HG02970 (cell line): ENCODE data around the gene NUP54.

ENCODE experiments used
- ATAC-seq: cut with Tn5 transposase; IDR thresholded peaks from one replicate; pipeline ENCODE4 v1.9.1; 2021; ENCODE audit warnings: mild to moderate bottlenecking, moderate library complexity, moderate number of reproducible peaks; ENCODE audit not compliant: unreplicated experiment, low FRiP score

The NUP54 gene

DNA sequence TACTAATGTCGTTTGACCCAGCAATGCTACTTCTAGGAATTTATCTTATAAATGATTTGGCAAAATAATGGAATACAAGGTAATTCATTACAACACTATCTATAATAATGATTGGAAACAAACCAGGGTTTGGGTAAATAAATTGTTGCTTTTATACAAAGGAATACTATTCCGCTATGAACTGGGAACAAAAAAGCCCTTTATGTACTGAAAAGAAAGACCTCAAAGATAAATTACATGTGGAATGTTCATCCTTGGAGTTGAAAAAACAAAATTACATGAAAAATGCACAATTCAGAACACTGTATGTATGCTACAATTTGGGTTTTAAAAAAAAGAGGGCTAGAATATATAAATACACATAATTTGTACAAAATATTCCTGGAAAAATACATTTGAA is 5.2 kb upstream of the NUP54 start:
- no peak for ATAC-seq

DNA sequence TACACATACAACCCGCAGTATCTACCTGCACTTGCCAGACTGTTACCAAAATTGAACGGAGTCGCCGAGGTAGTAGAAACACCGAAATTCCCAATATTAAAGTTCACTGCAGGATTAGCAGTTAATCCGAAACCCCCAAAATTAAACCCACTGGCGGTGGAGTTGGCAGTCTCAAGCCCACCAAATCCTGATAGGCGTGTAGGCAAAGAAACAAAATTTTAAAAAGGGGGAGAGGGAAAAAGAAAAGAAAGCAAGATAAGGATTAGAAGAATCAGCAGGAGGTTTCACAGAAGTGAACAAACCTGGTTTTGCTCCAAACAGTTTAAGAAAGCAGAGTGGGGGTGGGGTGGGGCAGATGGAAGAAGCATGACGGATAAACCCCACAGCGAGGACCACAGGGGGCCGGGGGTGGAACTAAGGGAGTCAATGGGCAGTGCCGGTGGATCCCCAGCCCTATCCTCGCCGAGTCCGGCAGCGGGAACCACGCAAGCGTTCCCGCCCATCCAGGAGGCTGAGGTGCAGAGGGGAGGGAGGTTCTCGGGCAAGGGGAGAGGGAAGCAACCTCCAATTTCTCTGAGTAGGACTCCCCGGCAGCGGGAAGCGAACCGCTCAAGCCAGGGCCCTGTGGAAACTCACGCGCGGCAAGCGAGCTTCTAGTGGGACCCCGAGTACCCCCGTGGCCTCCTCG is 599 bp downstream of the NUP54 start:
- ATAC-seq: peak; percentile 24

DNA sequence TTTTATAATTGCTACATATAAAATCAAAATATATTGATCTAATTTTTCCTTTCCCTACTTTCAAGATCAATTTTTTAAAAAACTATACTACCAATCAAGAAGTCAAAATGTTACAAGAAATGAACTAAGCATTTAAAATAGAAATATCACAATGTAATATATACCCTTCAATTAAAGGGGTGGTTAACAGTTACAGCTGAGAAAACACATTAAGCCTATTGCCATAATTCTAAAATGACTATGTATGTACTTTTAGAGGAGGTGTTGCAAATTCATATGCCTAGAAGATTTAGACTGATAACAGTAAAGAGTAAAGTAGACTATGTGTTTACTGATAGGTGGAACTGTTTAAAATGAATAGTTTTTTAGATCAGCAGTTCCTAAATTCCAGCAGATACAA is 3.7 kb downstream of the NUP54 start:
- no peak for ATAC-seq

DNA sequence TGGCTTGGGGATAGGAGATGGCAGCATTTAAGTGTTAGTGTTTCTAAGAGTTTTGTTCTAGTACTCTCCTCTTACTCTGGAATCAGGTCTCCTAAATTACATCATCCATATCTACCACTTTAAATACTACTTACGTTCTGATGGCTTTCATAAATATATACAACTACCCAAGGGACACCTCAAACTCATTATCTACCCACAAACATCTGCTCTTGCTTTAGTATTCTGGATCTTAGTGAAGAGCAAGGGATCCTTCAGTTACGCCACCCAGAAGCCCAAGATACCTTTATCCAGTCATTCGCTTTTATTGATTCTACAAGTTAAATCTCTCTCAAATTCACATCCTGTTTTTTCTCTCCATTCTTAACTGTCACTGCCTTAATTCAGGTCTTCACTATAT is 7.0 kb downstream of the NUP54 start:
- no peak for ATAC-seq

DNA sequence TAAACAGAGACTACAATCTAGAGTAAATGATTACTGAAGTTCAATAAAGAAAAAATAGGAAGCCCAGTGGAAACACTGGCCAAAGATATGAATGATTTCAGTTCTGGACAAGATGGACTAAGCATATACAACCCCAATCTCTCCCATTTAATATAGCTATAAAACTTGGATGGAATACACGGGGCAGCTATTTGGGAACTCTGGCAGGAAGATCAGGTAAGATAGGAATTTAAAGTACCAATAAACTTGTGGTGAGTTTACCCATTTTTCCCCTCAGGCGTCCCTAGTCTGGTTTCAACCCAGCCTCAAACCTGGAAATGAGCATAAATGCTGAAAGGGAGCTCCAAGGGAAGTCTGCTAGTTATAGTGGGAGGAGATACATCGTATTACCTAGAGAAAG is 20.4 kb downstream of the NUP54 start:
- ATAC-seq: no peak

DNA sequence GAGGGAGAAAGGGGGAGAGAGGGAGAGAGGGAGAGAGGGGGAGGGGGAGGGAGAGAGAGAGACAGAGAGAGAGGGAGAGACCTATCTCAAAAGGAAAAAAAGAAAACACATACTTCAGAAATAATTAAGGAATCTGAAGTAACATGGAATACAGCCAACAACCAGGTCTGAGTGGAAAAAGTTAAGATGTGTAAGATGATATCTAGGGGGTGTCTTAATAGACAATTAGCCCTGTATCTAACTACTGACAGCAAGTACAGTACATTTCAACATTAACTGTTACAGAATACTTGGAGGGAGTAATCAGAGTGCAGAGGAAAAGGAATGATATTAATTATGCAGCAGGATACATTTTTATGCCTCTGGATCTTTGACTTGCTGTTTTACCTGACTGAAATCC is 22.4 kb downstream of the NUP54 start:
- no peak for ATAC-seq

DNA sequence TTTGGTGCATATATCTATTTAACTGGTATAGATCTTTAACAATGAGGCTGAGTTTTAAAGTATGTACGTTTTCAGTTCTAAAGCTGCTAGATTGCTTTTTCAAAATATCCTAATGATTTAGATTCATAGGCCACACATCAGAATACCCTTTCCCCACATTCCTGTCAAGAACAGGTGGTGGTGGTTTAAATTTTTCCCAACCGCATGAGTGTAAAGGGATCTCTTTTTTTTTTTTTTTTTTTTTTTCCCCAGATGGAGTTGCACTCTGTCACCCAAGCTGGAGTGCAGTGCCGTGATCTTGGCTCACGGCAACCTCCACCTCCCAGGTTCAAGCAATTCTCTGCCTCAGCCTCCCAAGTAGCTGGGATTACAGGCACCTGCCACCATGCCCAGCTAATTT is 28.0 kb downstream of the NUP54 start:
- ATAC-seq: no peak

DNA sequence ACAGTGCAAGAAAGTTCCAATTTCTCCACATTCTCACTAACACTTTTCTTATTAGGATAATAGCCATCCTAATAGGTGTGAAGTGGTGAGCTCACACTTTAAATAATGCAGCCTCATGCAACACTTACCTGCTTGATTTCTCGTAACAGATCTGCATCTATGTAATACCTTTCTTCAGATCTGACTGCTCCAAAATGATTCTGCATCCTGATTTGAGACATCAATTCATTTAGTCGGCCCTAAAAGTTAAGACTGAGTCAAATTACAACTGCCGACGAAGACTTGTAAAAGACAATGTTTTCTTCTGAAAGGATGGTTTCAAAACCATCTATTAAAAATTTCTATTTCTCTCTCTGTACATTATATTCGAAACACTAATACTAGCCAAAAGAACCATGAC is 30.7 kb downstream of the NUP54 start:
- ATAC-seq: no peak

DNA sequence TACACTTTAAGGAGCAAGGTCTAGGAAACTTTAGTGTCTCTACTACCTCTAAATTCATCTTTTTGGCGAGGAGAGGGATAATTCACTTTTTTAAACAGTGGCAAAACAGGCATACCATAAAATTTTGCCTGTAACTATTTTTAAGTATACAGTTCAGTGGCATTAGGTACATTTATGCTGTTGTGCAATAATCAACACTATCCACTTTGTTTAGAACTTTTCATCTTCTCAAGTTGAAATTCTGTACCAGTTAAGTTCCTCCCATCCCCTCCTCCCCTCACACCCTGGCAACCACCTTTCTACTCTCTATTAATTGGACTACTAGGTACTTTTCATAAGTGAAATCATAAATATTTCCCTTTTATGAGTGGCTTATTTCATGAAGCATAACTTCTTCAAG is 31.4 kb downstream of the NUP54 start:
- ATAC-seq: no peak

DNA sequence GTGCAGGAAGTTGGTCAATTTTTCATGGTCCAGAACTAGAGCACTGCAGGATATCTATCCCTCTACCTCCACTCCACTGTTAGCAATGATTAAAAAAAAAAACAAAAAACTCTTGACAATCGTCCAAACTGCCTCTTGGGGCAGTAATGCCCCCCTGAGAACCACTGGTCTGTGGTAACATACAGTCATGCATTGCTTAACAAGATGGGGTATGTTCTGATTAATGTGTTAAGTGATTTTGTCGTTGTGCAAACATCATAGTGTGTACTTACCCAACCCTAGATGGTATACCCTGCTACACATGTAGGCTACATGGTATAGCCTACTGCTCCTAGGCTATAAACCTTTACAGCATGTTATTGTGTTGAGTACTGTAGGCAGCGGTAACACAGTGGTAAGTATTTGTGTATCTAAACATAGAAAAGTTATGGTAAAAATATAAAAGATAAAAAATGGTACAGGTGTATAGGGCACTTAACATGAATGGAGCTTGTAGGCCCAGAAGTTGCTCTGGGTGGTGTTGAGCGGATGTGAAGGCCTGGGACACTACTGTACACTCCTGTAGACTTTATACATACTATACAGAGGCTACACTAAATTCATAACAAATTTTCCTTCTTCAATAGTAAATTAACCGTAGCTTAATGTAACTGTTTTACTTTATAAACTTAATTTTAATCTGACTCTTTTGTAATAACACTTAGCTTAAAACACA is 39.6 kb downstream of the NUP54 start:
- no peak for ATAC-seq

DNA sequence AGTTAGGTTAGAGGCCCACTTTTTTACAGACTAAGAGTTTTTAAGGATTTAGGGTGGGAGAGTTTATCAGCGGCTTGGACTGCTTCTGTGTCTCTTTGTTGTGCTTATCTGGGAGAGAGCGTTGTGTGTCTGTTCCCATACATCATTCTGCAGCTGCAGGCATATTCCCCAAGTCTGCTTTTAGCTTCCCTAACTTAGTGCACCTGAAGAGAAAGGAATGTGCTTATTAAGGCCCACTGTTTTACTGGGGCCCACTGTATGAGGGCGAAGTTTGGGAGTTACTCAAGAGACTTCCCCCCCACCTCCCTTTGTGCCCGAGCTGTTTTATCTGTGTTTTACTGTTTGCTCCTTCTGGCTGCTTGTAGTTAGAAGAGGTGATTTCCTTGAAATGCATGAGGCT is 41.8 kb downstream of the NUP54 start:
- ATAC-seq: no peak

DNA sequence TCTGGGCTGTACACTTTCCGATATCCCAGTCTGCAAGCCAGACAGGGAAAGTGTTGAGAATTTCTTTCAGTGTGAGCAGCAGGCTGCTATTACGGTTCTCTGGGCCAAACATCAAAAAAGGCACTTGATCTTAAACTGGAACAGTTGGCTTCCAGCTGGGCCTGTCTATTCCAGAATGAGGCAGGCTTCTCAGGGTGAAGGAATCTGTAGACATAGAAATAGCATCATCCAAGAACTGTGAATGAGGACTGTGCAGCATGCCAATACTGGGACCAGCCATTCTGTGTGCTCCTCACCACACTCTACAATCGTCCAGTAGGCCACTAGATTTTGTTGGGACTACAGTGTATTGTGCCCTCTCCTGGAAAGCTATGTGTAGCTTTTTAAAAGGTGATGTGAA is 42.5 kb downstream of the NUP54 start:
- ATAC-seq: no peak

DNA sequence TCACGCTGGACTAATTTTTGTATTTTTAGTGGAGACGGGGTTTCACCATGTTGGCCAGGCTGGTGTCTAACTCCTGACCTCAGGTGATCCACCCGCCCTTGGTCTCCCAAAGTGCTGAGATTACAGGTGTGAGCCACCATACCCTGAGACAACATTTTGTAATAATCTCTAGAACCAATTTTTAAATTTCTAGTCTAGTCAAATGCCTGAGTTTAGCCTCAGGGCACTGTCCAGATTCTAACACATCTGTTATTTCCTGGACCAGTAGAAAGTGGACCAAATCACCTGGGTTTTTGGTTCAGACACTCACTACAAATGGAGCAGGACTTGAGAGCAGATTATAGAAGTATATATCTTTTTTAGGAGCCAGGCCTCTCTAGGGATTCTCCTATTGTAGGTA is 52.1 kb downstream of the NUP54 start:
- ATAC-seq: no peak

DNA sequence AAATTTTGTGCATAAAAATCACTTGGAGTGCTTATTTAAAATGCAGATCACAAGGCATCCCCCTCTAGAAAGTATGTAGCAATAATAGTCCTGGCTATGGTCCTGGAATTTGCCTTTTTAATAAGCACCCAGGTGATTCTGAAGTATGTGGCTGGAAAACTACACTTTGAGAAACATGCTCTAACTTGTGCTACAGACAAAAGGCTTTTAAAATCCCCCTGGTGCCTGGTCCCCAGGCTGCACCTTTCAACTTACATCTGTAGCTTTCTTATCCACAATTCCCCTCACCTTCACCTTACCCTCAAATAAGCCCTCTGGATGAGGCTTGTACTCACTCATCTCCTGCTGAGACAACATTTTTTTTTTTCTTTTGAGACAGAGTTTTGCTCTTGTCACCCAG is 52.6 kb downstream of the NUP54 start:
- no peak for ATAC-seq

DNA sequence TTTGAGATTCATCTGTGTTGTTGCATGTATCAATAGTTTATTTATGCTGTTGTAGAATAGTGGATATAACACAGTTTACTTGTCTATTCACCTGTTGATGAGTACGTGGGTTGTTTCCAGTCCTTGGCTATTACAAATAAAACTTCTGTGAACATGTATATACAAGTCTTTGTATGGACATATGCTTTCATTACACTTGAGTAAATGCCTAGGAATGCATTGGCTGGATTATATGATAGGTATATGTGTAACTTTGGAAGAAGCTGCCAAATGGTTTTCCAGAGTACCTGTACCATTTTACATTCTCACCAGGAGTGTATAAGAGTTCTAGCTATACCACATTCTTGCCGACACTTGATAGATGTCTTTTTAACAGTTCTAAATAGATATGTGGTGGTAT is 57.1 kb downstream of the NUP54 start:
- no peak for ATAC-seq

DNA sequence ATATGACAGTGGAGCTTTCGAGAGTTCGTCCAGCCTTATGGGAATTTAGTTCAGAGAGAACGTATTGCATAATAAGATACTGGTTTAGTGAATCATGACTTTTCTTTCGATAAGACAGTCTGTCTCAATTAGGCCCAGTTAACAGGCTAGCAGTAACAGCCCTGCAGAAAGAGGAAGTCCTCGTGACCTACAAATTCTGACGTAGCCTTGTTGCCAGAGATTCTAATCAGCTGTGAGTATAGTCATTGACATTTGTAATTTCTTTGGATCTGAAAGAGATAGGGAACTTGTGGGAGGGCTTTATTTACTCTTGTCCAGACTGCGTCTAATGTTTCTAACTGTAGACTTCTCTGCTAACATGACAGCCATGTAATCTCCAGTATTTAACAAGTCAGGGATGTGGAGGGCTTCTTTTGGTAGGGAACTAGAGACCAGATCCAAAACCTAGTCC is 57.9 kb downstream of the NUP54 start:
- no peak for ATAC-seq

DNA sequence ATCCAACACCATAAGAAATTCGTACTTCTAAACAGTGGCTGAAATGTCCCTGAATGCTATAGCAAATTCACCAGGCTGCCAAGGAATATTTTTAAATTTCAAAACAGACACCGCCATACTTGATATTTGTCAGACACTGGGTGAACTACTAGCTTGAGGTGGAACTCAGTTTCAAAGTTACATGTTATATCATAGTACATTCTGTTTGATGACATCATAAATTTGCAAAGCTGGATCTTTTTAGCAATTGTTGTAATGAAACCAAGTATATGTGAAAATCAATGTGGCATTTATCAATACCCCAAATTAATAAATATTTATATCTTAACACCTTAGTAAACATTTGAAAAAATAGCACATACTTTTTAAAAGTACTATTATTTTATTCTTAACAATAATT is 59.5 kb downstream of the NUP54 start:
- no peak for ATAC-seq

DNA sequence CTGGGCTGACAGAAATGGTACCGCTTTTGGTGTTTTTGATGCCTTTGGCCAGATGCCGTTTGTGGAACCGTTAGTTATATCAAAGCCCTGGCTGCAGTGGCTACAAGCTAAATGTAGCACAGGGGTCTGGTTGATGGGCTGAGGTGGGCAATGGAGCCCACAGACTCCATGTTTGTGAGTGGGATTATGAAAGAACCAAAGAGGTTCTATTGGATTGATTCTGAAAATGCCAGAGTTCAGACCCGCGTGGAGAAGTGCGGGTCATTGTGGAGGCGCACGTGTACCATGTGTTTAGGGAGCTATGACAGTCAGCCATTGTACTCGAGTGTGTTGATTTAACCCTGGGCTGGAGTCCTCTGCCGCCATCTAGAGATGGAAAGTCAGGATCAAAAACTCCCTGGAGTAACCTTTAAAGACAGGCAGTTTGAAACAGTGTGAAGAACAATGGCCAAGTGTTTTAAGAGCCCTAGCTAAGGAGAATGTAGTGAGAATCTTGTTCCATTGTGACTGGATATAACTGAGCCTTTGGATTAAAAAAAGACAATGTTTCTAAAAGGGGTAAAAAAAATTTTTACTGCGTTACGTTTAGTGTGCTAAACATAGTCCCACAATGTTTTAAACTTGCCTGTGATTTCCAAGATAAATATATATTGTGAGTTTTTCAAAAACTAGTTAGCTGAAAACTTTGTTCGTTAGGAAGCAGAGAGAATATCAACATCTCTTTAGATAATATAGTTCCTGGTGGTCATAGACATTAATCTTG is 61.0 kb downstream of the NUP54 start:
- no peak for ATAC-seq

DNA sequence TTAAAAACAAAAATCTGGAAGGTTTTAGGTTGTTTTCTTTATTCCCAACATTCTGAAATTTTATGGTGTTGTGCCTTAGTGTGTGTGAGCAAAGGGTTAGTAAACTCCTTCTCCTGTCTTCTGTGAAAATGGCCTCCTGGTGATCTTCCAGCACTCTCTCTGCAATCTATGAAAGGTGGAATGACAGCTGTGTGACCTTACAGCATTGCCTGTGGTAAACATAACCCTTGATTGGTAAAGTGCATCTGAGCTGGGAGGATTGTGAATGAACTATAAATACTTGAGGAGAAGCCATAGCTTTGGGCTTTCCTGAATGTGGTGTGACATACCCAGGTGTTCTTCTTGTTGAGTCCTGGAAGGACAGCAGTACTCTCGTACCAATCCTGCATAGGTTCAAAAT is 63.7 kb downstream of the NUP54 start:
- ATAC-seq: no peak

DNA sequence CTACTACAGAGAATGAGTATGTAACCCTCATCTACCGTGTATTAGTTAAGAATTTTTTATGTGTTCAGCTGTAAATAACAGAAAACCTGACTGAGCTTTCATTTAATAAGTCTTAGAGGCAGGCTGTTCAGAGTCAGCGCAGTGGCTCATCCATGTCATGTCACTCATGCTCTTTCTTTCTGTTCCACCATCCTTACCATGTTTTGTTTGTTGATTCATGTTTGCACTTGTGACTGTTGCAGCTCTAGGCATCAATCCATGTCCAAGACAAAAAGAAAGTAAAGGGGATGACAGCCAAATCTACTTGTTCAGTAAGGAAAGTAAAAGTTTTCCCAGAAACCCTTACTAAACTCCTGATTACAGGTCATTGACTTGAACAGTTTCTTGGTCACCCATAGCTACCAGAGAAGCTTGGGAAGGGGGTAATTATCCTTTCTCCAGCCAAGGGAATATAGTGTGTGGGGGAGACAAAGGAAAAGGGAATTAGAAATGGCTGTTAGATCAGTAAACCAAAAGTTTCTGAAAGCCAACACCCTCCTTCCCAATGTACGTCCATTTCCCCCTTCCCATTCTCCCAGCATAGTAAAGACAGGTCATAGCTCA is 64.7 kb downstream of the NUP54 start:
- no peak for ATAC-seq

DNA sequence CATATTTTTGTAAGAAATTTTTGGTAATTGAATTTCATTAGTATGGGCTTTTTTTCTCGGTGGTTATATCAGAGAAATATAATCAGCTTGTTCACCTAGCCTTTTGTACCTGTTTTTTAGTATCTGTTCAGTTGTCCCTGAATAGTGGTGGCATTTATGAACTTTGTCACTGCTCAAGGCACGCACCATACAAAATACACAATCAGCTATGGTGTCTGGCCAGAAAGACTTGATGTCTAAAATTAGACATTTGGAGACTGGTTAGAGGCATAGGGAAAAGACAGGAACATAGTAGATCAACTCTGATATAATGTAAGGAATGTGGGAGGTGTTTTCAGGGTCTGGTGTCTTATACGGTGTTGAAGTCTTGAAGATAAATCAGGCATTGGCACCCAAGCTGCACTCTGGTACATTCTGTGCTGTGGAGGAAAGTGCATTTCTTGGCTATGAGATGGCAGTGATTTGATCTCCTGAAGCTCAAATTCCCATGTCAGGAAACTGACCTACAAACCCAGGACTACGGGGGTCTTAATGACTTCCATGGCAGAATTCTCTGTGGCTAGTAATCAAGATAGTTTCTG is 70.1 kb downstream of the NUP54 start:
- no peak for ATAC-seq
